ENCODE data around the gene HMGB2.

The HMGB2 gene

GRCh38 chr4:173294444-173294843 is 39.7 kb downstream of the HMGB2 start:
- Histone ChIP-seq H3K9me3 (ENCODE audit: control insufficient read depth, insufficient read depth, low read length) (no peaks in the 10 kb centered on the region), H3K36me3 (ENCODE audit: control insufficient read depth, low read length) (peaks cover 14% of the 10 kb centered on the region)
- no peak for TF ChIP-seq EZH2phosphoT487 (IDR thresholded peaks at IDR 0.05; ENCODE audit: borderline replicate concordance, low read length)
- no peak for TF ChIP-seq CTCF (IDR thresholded peaks at IDR 0.05; ENCODE audit: low read depth, low read length, poor library complexity, severe bottlenecking)

GRCh38 chr4:173293663-173294062 is 40.5 kb downstream of the HMGB2 start:
- no peak overlapping the region for H3K4me3 ChIP-seq (ENCODE audit: low read length)
- no peaks in the 10 kb centered on the region for H3K9me3 ChIP-seq (ENCODE audit: control insufficient read depth, insufficient read depth, low read length)
- no peak overlapping the region for H3K4me2 ChIP-seq (ENCODE audit: low read length)
- no peaks in the 10 kb centered on the region for H3K9me2 ChIP-seq (replicated peaks; ENCODE audit: control insufficient read depth, low read length)
- H3F3A ChIP-seq (ENCODE audit: control insufficient read depth, insufficient read depth) = no peaks in the 10 kb centered on the region
- no peak overlapping the region for H3K27ac ChIP-seq (ENCODE audit: low read depth, low read length)
- TF ChIP-seq EZH2phosphoT487 (IDR thresholded peaks at IDR 0.05; ENCODE audit: borderline replicate concordance, low read length) = no peak
- no peak for TF ChIP-seq CTCF (IDR thresholded peaks at IDR 0.05; ENCODE audit: low read depth, low read length, poor library complexity, severe bottlenecking)
- H3K79me2 ChIP-seq (ENCODE audit: control insufficient read depth, low read length) = peaks cover 3% of the 10 kb centered on the region
- no peaks in the 10 kb centered on the region for H4K20me1 ChIP-seq (ENCODE audit: control insufficient read depth, insufficient read depth, low read depth, low read length)
- no peaks in the 10 kb centered on the region for H3K4me1 ChIP-seq (ENCODE audit: control insufficient read depth, low read length)
- no peaks in the 10 kb centered on the region for H3K27me3 ChIP-seq (ENCODE audit: control insufficient read depth, low read length)
- peaks cover 14% of the 10 kb centered on the region for H3K36me3 ChIP-seq (ENCODE audit: control insufficient read depth, low read length)

More at GRCh38 chr4:173294444-173294843, 39.7 kb downstream of the HMGB2 start:
- no peak overlapping the region for H3K4me2 ChIP-seq (ENCODE audit: low read length)
- no peaks in the 10 kb centered on the region for H3F3A ChIP-seq (ENCODE audit: control insufficient read depth, insufficient read depth)
- H3K27me3 ChIP-seq (ENCODE audit: control insufficient read depth, low read length) = no peaks in the 10 kb centered on the region
- no peaks in the 10 kb centered on the region for H3K4me1 ChIP-seq (ENCODE audit: control insufficient read depth, low read length)
- no peaks in the 10 kb centered on the region for H3K9me2 ChIP-seq (replicated peaks; ENCODE audit: control insufficient read depth, low read length)
- H3K79me2 ChIP-seq (ENCODE audit: control insufficient read depth, low read length) = no peaks in the 10 kb centered on the region; the same call in 1 of the 2 replicates
- no peaks in the 10 kb centered on the region for H4K20me1 ChIP-seq (ENCODE audit: control insufficient read depth, insufficient read depth, low read depth, low read length)
- no peak overlapping the region for H3K27ac ChIP-seq (ENCODE audit: low read depth, low read length)
- no peak overlapping the region for H3K4me3 ChIP-seq (ENCODE audit: low read length)

GRCh38 chr4:173291899-173292298 is 42.3 kb downstream of the HMGB2 start:
- Histone ChIP-seq H3K79me2 (ENCODE audit: control insufficient read depth, low read length) (peaks cover 5% of the 10 kb centered on the region), H4K20me1 (ENCODE audit: control insufficient read depth, insufficient read depth, low read depth, low read length) (no peaks in the 10 kb centered on the region), H3K4me2 (ENCODE audit: low read length) (no peak overlapping the region), H3K4me3 (ENCODE audit: low read length) (no peak overlapping the region), H3K4me1 (ENCODE audit: control insufficient read depth, low read length) (no peaks in the 10 kb centered on the region), H3K27me3 (ENCODE audit: control insufficient read depth, low read length) (no peaks in the 10 kb centered on the region), H3K9me3 (ENCODE audit: control insufficient read depth, insufficient read depth, low read length) (peaks cover 6% of the 10 kb centered on the region; the same call in 1 of the 2 replicates), H3F3A (ENCODE audit: control insufficient read depth, insufficient read depth) (no peaks in the 10 kb centered on the region), H3K27ac (ENCODE audit: low read depth, low read length) (no peak overlapping the region), H3K9me2 (replicated peaks; ENCODE audit: control insufficient read depth, low read length) (no peaks in the 10 kb centered on the region), H3K36me3 (ENCODE audit: control insufficient read depth, low read length) (peaks cover 14% of the 10 kb centered on the region)
- no peak for TF ChIP-seq CTCF (IDR thresholded peaks at IDR 0.05; ENCODE audit: low read depth, low read length, poor library complexity, severe bottlenecking)
- no peak for TF ChIP-seq EZH2phosphoT487 (IDR thresholded peaks at IDR 0.05; ENCODE audit: borderline replicate concordance, low read length)
